HepG2 (cell line): ENCODE results near the gene GRIK5. TPM values are rescaled to one million over a fixed set of nuclear protein-coding genes. Genes with fewer than 3 reads are reported as not detected.

Experiments used
- ERF ChIP-seq: IDR thresholded peaks from 2 replicates; pipeline ENCODE4 v1.6.1; 2018; ENCODE audit warnings: missing biosample characterization, missing genetic modification reagents
- NR2C2 ChIP-seq: sonication (generic); formaldehyde crosslinking; IDR thresholded peaks from 2 replicates; pipeline ENCODE4 v1.4.0; 2020; ENCODE audit warnings: missing genetic modification reagents, mild to moderate bottlenecking, moderate library complexity, borderline replicate concordance
- NR2F6 ChIP-seq, 2 experiments: IDR thresholded peaks; 2 replicates each; pipeline ENCODE4 v1.6.1; 2016; ENCODE audit warnings: antibody characterized with exemption in 1 of 2, mild to moderate bottlenecking in 1 of 2
- REXO4 ChIP-seq: sonication (generic); formaldehyde crosslinking; IDR thresholded peaks from 2 replicates; pipeline ENCODE4 v1.8.0; 2022; ENCODE audit warnings: missing genetic modification reagents, mild to moderate bottlenecking, borderline replicate concordance
- SALL1 ChIP-seq: sonication (generic); formaldehyde crosslinking; IDR thresholded peaks from 2 replicates; pipeline ENCODE4 v1.8.0; 2022; ENCODE audit warnings: mild to moderate bottlenecking, missing genetic modification reagents
- SP1 ChIP-seq, 2 experiments: fragments of 450-650 bp in 1 of 2; sonication (generic) in 1 of 2; formaldehyde crosslinking in 1 of 2; IDR thresholded peaks; 2 replicates each; pipeline versions ENCODE4 v1.4.0 to v1.6.1; 2016 to 2020; ENCODE audit warnings: missing genetic modification reagents in 1 of 2
- SUZ12 ChIP-seq: fragments of 150-350 bp; IDR thresholded peaks from 2 replicates; pipeline ENCODE4 v1.6.1; 2014; ENCODE audit warnings: low read depth, low read length
- ZBTB3 ChIP-seq: sonication (generic); formaldehyde crosslinking; IDR thresholded peaks from 2 replicates; pipeline ENCODE4 v1.4.0; 2020; ENCODE audit warnings: low read depth, mild to moderate bottlenecking, moderate library complexity, missing genetic modification reagents, borderline replicate concordance
- ZBTB42 ChIP-seq: sonication (generic); formaldehyde crosslinking; IDR thresholded peaks from 2 replicates; pipeline ENCODE4 v1.5.0; 2020; ENCODE audit warnings: mild to moderate bottlenecking, missing genetic modification reagents
- ZFAT ChIP-seq: sonication (generic); formaldehyde crosslinking; conservative IDR thresholded peaks from 2 replicates; pipeline ENCODE4 v1.8.1; 2023; ENCODE audit warnings: missing genetic modification reagents, inconsistent platforms
- ZNF841 ChIP-seq: sonication (generic); formaldehyde crosslinking; IDR thresholded peaks from 2 replicates; pipeline ENCODE4 v1.8.1; 2023; ENCODE audit warnings: missing genetic modification reagents, borderline replicate concordance
- ZNF879 ChIP-seq: sonication (generic); formaldehyde crosslinking; IDR thresholded peaks from 2 replicates; pipeline ENCODE4 v1.8.1; 2023; ENCODE audit warnings: missing genetic modification reagents
- ZSCAN9 ChIP-seq: IDR thresholded peaks from 2 replicates; pipeline ENCODE4 v1.6.1; 2016; ENCODE audit warnings: borderline replicate concordance
- polyA plus RNA-seq, 8 experiments: library from polyadenylated mRNA; depleted of rRNA in 3 of 8; stranded (reverse) in 7 of 8; unstranded in 1 of 8; fragments of >200 nt; fragmentation: Illumina TruSeq in 4 of 8; extraction: Trizol in 4 of 8; gene quantifications; 2 replicates each; pipeline versions ENCODE4 v1.2.1 to v1.2.3, GENCODE V29; 2011 to 2016; ENCODE audit warnings: low read depth in 4 of 8, missing spikeins in 1 of 8, mixed read lengths in 1 of 8; ENCODE audit not compliant: insufficient read depth in 1 of 8
- total RNA-seq, 5 experiments: library from RNA; depleted of rRNA; stranded (reverse); fragments of >200 nt; fragmentation: Illumina TruSeq; extraction: Trizol; gene quantifications; 2 replicates each; pipeline ENCODE4 v1.2.3, GENCODE V29; 2016; ENCODE audit warnings: low read depth in 1 of 5
- TF ChIP-seq, protein P1 (sequence below): sonication (generic); formaldehyde crosslinking; IDR thresholded peaks from 2 replicates; pipeline ENCODE4 v1.8.0; 2022; ENCODE audit warnings: missing genetic modification reagents, mild to moderate bottlenecking, moderate library complexity, borderline replicate concordance
- TF ChIP-seq, protein P2 (sequence below): sonication (generic); formaldehyde crosslinking; IDR thresholded peaks from 2 replicates; pipeline ENCODE4 v1.4.0; 2020; ENCODE audit warnings: mild to moderate bottlenecking, missing genetic modification reagents
- TF ChIP-seq, protein P3 (sequence below): IDR thresholded peaks from 2 replicates; pipeline ENCODE4 v1.6.1; 2016
- TF ChIP-seq, protein P4 (sequence below): sonication (generic); formaldehyde crosslinking; IDR thresholded peaks from 2 replicates; pipeline ENCODE4 v1.8.1; 2023; ENCODE audit warnings: mild to moderate bottlenecking, inconsistent platforms, moderate library complexity, missing genetic modification reagents, borderline replicate concordance
- TF ChIP-seq, protein P5 (sequence below): IDR thresholded peaks from 2 replicates; pipeline ENCODE4 v1.6.1; 2016; ENCODE audit warnings: mild to moderate bottlenecking, missing biosample characterization, missing genetic modification reagents
- TF ChIP-seq, protein P6 (sequence below): fragments of 450-650 bp; IDR thresholded peaks from 2 replicates; pipeline ENCODE4 v1.6.1; 2017
- TF ChIP-seq, protein P7 (sequence below): sonication (generic); formaldehyde crosslinking; IDR thresholded peaks from 2 replicates; pipeline ENCODE4 v1.5.1; 2020; ENCODE audit warnings: mild to moderate bottlenecking, missing genetic modification reagents, moderate library complexity

Gene GRIK5
- total and polyA plus RNA-seq, 2 of the 13 experiments (the other 11 are each of a cell fraction or from before 2014, with no cell fraction given): not detected

DNA sequence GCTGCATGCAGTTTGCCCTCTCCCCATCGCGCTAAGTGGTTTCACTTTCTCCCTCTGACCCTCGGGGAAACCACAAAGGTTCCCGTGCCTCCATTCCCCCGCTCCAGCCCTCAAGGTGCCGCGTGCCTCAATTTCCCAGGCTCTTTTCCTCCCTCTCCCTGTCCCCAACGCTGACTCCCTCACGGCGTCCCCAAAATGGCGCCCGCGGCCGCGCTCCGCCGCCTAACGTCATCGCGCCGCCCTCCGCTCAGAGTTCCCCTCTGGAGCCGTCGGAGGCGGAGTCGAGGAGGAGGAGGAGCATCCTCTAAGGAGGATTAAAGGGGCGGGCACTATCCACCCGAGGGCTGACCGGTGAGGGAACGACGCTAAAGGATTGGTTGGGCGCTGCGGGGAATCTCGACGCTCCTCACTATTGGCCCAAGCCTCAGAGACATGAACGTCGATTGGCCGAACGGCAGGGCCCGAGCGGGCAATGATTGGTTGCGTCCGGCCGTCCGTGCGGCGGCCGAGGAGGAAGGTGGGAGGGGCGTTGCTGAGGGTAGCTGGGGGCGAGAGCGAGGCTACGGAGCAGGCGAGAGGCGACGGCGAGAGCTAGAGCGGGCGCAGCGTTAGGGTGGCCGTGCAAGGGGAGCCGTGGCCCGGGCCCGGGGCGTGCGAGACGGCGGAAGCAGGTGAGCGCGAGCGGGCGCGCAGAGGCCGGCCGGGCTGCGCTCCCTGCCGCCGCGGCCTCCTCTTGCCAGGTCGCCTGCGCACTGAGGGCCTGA is 5.8 kb upstream of the GRIK5 start, which contains the start of gene ZNF574 (continued):
- TF ChIP-seq NR2F6 (IDR thresholded peaks at IDR 0.05): no peak
- no peak for TF ChIP-seq NR2F6 (CRISPR knock-in tag; IDR thresholded peaks at IDR 0.05)
- TF ChIP-seq ZBTB3: no peak
- peak; percentile 35; the same call in 1 of the 2 replicates for TF ChIP-seq NR2C2 (CRISPR knock-in tag)
- 0 out of 2 replicates have a peak, but pooled peaks have one; percentile 42 for TF ChIP-seq ZSCAN9 (CRISPR knock-in tag)
- TF ChIP-seq, protein P1, sequence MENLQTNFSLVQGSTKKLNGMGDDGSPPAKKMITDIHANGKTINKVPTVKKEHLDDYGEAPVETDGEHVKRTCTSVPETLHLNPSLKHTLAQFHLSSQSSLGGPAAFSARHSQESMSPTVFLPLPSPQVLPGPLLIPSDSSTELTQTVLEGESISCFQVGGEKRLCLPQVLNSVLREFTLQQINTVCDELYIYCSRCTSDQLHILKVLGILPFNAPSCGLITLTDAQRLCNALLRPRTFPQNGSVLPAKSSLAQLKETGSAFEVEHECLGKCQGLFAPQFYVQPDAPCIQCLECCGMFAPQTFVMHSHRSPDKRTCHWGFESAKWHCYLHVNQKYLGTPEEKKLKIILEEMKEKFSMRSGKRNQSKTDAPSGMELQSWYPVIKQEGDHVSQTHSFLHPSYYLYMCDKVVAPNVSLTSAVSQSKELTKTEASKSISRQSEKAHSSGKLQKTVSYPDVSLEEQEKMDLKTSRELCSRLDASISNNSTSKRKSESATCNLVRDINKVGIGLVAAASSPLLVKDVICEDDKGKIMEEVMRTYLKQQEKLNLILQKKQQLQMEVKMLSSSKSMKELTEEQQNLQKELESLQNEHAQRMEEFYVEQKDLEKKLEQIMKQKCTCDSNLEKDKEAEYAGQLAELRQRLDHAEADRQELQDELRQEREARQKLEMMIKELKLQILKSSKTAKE: no peak
- TF ChIP-seq SUZ12: no peak
- TF ChIP-seq, protein P2, sequence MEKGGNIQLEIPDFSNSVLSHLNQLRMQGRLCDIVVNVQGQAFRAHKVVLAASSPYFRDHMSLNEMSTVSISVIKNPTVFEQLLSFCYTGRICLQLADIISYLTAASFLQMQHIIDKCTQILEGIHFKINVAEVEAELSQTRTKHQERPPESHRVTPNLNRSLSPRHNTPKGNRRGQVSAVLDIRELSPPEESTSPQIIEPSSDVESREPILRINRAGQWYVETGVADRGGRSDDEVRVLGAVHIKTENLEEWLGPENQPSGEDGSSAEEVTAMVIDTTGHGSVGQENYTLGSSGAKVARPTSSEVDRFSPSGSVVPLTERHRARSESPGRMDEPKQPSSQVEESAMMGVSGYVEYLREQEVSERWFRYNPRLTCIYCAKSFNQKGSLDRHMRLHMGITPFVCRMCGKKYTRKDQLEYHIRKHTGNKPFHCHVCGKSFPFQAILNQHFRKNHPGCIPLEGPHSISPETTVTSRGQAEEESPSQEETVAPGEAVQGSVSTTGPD (CRISPR knock-in tag): no peak
- TF ChIP-seq, protein P3, sequence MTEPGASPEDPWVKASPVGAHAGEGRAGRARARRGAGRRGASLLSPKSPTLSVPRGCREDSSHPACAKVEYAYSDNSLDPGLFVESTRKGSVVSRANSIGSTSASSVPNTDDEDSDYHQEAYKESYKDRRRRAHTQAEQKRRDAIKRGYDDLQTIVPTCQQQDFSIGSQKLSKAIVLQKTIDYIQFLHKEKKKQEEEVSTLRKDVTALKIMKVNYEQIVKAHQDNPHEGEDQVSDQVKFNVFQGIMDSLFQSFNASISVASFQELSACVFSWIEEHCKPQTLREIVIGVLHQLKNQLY (CRISPR knock-in tag): no peak
- TF ChIP-seq ERF (CRISPR knock-in tag): peak; percentile 54; the same call in 1 of the 2 replicates
- TF ChIP-seq, protein P4, sequence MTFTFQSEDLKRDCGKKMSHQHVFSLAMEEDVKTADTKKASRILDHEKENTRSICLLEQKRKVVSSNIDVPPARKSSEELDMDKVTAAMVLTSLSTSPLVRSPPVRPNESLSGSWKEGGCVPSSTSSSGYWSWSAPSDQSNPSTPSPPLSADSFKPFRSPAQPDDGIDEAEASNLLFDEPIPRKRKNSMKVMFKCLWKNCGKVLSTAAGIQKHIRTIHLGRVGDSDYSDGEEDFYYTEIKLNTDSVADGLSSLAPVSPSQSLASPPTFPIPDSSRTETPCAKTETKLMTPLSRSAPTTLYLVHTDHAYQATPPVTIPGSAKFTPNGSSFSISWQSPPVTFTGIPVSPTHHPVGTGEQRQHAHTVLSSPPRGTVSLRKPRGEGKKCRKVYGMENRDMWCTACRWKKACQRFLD (CRISPR knock-in tag): no peak
- TF ChIP-seq ZBTB42 (CRISPR knock-in tag): no peak
- no peak for TF ChIP-seq ZNF879 (CRISPR knock-in tag)
- no peak for TF ChIP-seq ZNF841 (CRISPR knock-in tag)
- no peak for TF ChIP-seq ZFAT
- peak; percentile 36 for TF ChIP-seq SALL1 (CRISPR knock-in tag)
- TF ChIP-seq SP1 (IDR thresholded peaks at IDR 0.05): no peak
- peak; percentile 76 for TF ChIP-seq SP1 (CRISPR knock-in tag; IDR thresholded peaks at IDR 0.05)
- TF ChIP-seq, protein P5, sequence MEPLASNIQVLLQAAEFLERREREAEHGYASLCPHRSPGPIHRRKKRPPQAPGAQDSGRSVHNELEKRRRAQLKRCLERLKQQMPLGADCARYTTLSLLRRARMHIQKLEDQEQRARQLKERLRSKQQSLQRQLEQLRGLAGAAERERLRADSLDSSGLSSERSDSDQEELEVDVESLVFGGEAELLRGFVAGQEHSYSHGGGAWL: no peak
- TF ChIP-seq REXO4 (CRISPR knock-in tag): no peak
- TF ChIP-seq, protein P6, sequence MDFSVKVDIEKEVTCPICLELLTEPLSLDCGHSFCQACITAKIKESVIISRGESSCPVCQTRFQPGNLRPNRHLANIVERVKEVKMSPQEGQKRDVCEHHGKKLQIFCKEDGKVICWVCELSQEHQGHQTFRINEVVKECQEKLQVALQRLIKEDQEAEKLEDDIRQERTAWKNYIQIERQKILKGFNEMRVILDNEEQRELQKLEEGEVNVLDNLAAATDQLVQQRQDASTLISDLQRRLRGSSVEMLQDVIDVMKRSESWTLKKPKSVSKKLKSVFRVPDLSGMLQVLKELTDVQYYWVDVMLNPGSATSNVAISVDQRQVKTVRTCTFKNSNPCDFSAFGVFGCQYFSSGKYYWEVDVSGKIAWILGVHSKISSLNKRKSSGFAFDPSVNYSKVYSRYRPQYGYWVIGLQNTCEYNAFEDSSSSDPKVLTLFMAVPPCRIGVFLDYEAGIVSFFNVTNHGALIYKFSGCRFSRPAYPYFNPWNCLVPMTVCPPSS: no peak
- TF ChIP-seq, protein P7, sequence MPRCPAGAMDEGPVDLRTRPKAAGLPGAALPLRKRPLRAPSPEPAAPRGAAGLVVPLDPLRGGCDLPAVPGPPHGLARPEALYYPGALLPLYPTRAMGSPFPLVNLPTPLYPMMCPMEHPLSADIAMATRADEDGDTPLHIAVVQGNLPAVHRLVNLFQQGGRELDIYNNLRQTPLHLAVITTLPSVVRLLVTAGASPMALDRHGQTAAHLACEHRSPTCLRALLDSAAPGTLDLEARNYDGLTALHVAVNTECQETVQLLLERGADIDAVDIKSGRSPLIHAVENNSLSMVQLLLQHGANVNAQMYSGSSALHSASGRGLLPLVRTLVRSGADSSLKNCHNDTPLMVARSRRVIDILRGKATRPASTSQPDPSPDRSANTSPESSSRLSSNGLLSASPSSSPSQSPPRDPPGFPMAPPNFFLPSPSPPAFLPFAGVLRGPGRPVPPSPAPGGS: 0 out of 2 replicates have a peak, but pooled peaks have one; percentile 67
